GM19099 (cell line): ENCODE measurements around the gene GAGE12D.
"Not testable (repeated sequence)": the region's sequence is repeated elsewhere in the genome, so short reads cannot be mapped to it uniquely, and the experiment has no call there.

ENCODE experiments used
- POLR2A ChIP-seq: IDR thresholded peaks from 3 replicates; pipeline ENCODE4 v1.6.1; 2011; ENCODE audit warnings: low read depth; ENCODE audit not compliant: insufficient read length; ENCODE audit errors: extremely low read depth

Gene GAGE12D

GRCh38 chrX:49541433-49541832, at the start of gene GAGE12D:
TSS of gene GAGE12D (plus strand) at chrX:49541733. CDS start at chrX:49542888, 1,155 bp downstream.
- not testable (repeated sequence) for TF ChIP-seq POLR2A

GRCh38 chrX:49531877-49532276, 9.7 kb upstream of the GAGE12D start, which contains the start of gene GAGE12C:
TSS of gene GAGE12C (plus strand) at chrX:49532177. CDS start at chrX:49533332, 1,155 bp downstream.
- TF ChIP-seq POLR2A: not testable (repeated sequence)

GRCh38 chrX:49550989-49551388, 9.5 kb downstream of the GAGE12D start, which contains the start of gene GAGE12E:
TSS of gene GAGE12E (plus strand) at chrX:49551289. CDS start at chrX:49552444, 1,155 bp downstream.
- TF ChIP-seq POLR2A: not testable (repeated sequence)

GRCh38 chrX:49560542-49560941, 19.0 kb downstream of the GAGE12D start, which contains the start of gene GAGE12F:
TSS of gene GAGE12F (plus strand) at chrX:49560842. CDS start at chrX:49561997, 1,155 bp downstream.
- not testable (repeated sequence) for TF ChIP-seq POLR2A

- not testable (repeated sequence) for TF ChIP-seq POLR2A
Observed at GRCh38 chrX:49570100-49570499, 28.6 kb downstream of the GAGE12D start, which contains the start of gene GAGE12G. TSS of gene GAGE12G (plus strand) at chrX:49570400. CDS start at chrX:49571555, 1,155 bp downstream.

- TF ChIP-seq POLR2A: not testable (repeated sequence)
Observed at GRCh38 chrX:49579649-49580048, 38.1 kb downstream of the GAGE12D start, which contains the start of gene GAGE12H. TSS of gene GAGE12H (plus strand) at chrX:49579949. CDS start at chrX:49581104, 1,155 bp downstream.

GRCh38 chrX:49589196-49589595, 47.7 kb downstream of the GAGE12D start, which contains the start of gene GAGE2A:
TSS of gene GAGE2A (plus strand) at chrX:49589496. CDS start at chrX:49590651, 1,155 bp downstream.
- not testable (repeated sequence) for TF ChIP-seq POLR2A
